ENCODE results near the gene IGF1.

The IGF1 gene

DNA sequence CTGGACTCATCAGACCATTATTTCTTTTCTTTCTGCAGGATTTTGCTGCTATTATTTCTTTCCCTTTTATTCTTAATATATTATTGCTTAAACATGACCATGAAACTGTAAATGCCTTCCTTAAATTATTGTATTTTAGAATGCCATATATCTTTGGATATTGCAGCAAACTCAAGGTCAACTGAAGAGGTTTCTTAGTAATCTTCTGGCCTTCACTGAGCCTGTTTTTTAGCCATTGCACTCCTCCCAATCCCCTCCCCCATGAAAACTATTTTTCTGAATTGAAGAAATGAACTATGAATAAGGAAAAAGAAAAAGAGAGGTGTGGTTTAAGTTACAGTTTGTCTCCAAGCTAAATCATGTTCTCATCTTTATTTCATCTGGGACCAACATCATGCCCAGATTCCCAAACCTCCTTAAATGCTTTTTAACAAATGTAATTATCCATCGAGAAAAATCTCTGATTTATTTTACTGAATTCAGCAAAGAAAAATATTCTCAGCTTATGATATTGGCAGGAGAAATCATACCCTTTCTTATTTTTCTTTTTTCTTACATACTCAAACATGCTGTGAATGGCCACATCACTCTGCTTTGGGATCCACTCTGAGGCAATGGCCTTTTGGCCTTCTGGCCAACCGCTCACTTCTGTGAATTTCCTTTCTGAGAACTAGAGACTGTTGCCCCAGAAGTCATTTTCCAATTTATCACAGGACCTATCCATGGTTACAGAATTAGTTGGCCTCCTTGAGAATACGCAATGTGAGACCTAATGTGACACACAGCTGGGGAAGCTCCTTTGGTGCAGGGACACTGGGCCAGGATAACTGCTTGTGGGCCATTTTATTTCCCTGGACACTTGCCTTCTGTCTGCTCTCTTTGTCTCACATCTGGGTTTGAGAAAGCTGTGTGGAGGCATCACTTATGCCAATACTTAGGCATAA is 50.9 kb downstream of the IGF1 start:
- FAIRE-seq (no peak), DNase-seq (ENCODE audit: low spot score) (no peak)

DNA sequence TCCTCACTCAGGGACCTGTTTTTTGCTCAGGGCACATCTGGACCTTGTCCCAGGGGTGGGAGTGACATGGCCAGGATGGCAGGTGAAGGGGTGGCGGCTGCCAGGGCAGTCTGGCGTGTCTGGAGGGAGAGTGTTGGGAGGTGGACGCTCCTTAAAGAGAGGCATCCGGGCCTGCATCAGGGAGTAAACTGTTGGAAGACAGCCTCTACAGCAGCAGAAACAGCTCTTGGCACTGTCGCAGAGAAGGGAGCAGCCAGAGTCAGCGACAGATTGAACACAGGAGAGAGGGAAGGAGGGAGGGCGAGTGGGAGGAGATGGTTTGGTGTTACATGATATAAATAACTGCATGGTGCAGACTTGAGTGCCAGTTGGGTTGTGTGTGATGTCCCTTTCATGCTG is 52.8 kb downstream of the IGF1 start:
- DNase-seq (ENCODE audit: low spot score): no peak
- no peak for FAIRE-seq

GRCh38 chr12:102426599-102427542 is 53.5 kb downstream of the IGF1 start:
- FAIRE-seq (no peak), DNase-seq (ENCODE audit: low spot score) (no peak)

DNA sequence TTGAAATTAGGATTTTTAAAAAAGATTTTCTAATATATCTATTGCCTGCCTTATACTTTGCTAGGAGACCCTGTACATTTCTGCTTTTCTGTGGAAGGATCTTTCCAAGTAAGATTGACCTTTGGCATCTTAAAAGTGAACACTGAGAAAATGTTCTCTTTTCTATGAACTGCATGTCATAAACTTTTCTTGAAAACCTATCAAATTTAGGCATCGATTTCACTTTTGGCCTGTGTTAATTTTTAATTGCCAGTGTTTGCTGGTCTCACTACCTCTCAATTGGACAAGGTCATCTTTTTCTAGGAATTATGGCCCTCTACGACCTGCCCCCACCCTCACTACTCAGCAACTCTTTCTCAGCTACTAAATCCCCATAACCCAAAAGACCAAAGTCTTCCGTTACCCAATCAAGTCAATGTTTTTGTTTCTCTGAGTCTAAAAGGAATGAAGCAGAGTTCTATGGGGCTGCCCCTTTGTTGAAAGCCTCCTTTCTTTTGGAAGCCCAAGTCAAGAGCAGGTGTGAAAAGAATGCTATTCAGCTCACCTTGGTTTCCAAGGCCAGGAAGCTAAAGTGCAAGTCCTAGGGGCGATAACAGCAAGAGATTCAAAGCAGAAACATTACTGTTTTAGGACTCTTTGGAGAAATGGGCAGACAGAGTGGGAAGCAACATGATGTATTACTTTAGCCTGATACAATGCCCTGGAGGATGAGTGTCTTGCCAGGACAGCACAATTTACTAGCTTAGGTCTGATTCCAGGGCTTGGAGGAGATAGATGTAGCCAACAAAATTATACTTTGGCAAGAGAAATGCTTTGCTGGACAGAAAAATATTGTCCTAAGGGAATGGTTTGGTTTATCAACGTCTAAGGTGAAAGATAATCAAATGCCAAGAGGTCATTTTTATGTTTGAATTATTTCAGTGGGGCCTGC is 55.0 kb downstream of the IGF1 start:
- no peak for DNase-seq (ENCODE audit: low spot score)
- FAIRE-seq: no peak

DNA sequence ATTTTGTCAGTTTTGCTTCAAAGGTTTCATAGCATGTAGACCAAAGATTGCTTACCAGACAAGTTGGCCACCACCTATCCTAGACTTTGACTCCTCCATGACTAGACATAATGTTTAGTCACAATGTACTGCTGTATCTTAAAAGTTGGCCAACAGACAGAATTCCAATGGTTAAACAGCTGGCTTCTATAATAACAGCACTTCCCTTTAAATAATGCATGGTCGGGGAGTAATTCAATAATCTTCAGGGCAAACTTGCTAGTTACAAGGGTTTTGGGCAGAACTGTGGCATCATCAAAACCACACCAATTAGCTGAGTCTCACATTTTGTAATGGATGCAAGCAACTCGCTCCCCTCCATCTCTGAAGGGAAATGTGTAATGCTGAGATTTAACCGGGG is 56.9 kb downstream of the IGF1 start:
- no peak for FAIRE-seq
- DNase-seq (ENCODE audit: low spot score): no peak

DNA sequence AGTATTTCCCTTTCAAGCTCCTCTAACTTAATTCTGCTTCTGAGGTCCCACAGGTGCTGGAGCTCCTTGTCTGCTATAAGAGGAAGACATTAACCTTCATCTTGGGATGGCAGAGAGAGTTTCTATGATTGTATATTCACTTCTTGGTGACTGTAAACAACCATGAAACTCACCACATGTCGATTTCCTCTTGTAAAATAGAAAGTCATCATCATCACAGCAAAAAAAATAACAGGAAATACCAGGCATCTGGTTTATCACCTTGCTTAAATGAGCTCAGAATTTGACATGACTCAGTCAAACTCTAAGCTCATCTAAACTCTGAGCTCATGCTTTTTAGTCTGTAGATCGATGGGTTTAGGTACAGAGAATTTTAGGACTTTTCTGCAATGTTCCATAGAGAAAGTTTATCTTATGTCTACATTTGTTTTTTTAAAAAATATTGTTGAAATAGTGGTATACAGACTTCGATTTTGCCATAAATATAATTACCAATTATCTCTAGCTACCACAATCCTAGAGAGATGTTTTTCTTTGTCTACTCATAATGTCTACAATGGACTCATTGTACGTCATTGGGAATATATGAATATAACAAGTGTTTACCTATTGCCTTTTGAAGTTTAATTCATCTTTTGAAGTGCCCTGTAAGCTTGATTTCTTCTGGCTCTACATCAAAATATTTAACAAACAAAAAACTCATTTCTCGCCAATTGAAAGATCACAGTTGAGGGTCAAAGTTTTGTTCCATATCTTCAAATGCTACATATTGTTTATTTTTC is 58.4 kb downstream of the IGF1 start:
- DNase-seq (ENCODE audit: low spot score): no peak
- FAIRE-seq: no peak

- FAIRE-seq: no peak
- DNase-seq (ENCODE audit: low spot score): no peak
Measured at GRCh38 chr12:102419094-102419764, 61.1 kb downstream of the IGF1 start.

GRCh38 chr12:102417055-102417454 is 63.3 kb downstream of the IGF1 start:
- no peak for FAIRE-seq
- no peak for DNase-seq (ENCODE audit: low spot score)

DNA sequence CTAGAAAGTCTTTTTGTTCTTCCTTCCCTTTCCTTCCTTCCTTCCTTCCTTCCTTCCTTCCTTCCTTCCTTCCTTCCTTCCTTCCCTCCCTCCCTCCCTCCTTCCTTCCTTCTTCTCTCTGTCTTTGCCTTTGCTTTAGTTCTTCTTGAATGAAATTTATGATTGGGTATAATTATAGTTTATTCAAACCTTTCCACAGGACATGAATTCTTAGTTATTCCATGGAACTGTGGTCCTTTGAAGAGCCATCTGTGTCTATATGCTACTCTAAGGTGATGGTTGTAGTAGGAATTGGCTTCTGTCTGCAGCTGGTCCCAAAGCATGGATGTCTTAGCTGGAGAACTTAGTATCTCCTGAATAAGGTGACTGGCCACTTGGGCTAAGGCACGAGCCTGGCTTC is 64.8 kb downstream of the IGF1 start:
- FAIRE-seq (no peak), DNase-seq (ENCODE audit: low spot score) (no peak)

DNA sequence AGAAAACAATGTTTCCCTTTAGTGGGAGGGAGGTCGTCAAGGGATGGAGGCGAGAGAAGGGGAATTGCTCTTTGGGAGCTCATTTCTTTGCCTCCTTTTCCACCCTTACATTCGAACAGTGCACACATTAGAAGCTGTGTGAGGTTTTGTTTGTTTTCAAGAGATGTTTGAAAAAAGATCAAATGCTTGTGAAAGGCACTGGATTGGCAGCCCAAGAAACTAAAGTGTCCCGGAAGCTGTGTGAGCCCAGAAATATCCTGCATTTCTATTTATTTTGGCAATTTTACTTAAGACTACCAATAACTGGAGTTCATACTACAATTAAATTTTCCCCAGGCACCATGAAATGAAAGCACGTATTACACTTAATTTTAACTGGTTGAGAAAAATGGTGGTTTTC is 67.0 kb downstream of the IGF1 start:
- FAIRE-seq: no peak
- no peak for DNase-seq (ENCODE audit: low spot score)

DNA sequence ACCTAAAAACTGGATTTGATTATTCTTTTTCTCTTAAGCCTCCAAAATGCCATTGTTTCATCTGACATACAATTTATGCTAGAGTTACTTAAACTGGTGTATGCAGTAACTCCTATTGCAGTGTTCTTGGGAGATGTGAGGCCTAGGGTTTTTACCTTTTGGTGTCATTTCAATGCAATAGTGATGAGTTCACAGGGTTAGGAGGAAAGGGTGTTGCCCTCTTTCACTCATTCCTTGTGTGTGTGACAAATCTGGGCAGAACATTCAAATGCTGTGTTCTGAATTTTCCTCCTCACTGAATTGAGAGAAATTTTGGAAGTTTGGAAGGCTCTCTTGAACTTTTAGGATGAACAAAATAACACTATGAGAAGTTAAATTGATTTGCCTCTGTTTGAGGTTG is 69.9 kb downstream of the IGF1 start:
- no peak for FAIRE-seq
- no peak for DNase-seq (ENCODE audit: low spot score)

GRCh38 chr12:102408487-102409297 is 71.7 kb downstream of the IGF1 start:
- no peak for FAIRE-seq
- no peak for DNase-seq (ENCODE audit: low spot score)

DNA sequence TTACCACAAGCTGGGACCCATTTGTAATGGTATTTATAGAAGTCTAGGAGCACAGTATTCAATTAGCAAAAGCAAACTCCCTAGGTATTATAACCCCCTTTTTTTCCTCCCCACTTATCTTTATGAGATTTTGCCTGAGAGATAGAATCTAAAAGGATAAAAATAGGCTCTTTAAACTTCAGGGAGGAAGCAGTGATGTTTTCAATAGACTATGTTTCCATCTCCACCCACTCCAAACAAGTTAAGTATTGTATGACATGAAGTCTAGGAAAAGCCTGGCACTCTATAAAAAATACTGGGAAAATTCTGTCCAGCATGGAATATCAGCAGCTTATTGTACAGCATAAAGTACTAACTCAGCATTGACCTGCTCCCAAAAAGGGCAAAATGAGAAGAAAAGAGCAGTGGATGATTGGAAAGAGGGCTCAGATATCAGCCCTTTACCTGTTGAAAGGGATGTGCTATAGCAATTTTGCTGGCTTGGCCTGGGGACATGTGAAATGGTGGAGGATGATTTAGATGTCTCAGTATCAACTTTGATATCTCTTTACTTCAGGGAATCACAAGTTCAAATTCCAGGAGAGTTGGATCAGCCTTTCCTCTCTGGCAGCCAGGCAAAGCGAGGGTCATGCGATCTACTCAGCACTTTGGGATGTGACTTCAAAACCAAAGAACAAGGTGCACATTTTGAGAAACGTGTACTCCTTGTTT is 72.4 kb downstream of the IGF1 start:
- DNase-seq (ENCODE audit: low spot score) (no peak), FAIRE-seq (no peak)

DNA sequence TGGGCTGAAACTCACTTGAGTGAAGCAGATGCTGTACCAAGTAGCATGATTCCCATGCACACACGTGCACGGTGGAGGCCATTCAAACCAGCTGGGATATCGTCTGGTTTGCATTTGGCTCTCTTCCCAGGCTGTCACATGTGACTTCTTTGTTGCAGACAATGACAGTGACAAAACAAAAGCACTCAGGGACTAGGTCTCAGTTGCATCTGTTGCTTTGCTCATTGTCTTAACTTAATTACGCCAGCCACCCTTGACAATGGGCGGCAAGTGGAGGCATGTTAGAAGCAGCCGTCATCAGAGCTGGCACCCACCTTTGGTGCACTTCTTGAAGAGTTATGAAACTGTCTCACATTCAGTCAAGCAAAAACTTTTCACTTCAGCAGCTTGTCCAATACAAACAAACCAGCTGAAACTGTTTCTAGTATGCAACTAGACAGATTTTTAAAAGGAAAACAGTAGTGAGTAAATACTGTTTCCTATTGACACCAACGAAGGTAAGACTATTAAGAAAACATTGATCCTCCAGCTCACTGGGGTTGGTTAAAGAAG is 74.3 kb downstream of the IGF1 start:
- DNase-seq (ENCODE audit: low spot score): no peak
- FAIRE-seq: no peak

GRCh38 chr12:102401087-102401486 is 79.3 kb downstream of the IGF1 start:
- DNase-seq (ENCODE audit: low spot score) (no peak), FAIRE-seq (no peak)

DNA sequence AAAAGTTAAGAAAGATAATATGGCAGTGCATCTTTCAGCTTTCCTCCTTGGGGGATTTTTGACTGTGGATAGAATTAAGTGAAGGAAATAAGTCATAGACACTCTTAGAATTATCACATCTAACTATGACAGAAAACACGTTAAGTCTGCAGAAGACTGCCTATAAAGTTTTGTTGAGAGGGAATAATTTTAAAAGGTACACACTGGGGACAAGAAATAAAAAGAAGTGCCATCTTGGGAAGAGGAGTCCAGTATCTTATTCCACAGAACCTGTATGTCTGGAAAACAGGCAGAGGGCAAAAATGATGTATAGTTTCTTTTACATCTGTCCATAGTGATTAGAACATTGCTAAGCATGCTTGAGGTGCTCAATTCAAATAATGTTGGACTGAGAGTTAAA is 80.7 kb downstream of the IGF1 start:
- DNase-seq (ENCODE audit: low spot score) (no peak), FAIRE-seq (no peak)

GRCh38 chr12:102396276-102396675 is 84.1 kb downstream of the IGF1 start:
- DNase-seq (ENCODE audit: low spot score) (no peak), FAIRE-seq (no peak)

- DNase-seq (ENCODE audit: low spot score): no peak
- FAIRE-seq: no peak
Measured at GRCh38 chr12:102394200-102394599, 86.2 kb downstream of the IGF1 start.

Measured in urothelium cell line (cell line).